ENCODE data around the gene PCA3. TPM values are rescaled to one million over a fixed set of nuclear protein-coding genes. Genes with fewer than 3 reads are reported as not detected.

The PCA3 gene
- total and polyA plus RNA-seq, 2 experiments from 2014 or later, result not detected

DNA sequence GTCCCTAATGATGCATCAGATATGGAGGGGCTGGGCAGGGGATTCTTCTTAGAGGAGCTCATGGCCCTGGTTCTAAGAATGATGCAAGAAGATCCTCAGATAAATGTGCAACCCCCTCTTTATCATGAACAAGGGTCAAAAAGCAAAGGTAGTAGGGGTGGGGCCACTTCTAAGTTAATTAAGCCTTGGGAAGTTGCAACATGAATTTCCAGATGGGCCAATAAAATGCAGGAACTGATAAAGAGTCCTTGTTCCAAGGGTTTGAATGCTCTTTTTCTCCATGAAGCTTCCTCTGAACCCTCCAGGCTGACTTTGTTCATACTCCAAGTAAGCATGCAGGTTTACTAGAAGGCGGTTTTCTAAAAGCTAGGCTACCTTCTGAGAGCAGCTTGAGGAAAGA is 25.6 kb downstream of the PCA3 start:
- DNase-seq (ENCODE audit: low read depth in 1 of 2, low spot score in 1 of 2), result no peak
- no peaks in the 10 kb centered on the region for H3K4me1 ChIP-seq (ENCODE audit: low read depth)
- no peaks in the 10 kb centered on the region for H3K9me3 ChIP-seq (ENCODE audit: low read depth)
- H3K4me3 ChIP-seq, result no peak overlapping the region
- H3K27ac ChIP-seq, result no peak overlapping the region
- no peaks in the 10 kb centered on the region for H3K27me3 ChIP-seq
- TF ChIP-seq, protein P1, sequence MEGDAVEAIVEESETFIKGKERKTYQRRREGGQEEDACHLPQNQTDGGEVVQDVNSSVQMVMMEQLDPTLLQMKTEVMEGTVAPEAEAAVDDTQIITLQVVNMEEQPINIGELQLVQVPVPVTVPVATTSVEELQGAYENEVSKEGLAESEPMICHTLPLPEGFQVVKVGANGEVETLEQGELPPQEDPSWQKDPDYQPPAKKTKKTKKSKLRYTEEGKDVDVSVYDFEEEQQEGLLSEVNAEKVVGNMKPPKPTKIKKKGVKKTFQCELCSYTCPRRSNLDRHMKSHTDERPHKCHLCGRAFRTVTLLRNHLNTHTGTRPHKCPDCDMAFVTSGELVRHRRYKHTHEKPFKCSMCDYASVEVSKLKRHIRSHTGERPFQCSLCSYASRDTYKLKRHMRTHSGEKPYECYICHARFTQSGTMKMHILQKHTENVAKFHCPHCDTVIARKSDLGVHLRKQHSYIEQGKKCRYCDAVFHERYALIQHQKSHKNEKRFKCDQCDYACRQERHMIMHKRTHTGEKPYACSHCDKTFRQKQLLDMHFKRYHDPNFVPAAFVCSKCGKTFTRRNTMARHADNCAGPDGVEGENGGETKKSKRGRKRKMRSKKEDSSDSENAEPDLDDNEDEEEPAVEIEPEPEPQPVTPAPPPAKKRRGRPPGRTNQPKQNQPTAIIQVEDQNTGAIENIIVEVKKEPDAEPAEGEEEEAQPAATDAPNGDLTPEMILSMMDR (IDR thresholded peaks at IDR 0.05; ENCODE audit: low read depth, low read length), result no peak
- H3K36me3 ChIP-seq, result no peaks in the 10 kb centered on the region

DNA sequence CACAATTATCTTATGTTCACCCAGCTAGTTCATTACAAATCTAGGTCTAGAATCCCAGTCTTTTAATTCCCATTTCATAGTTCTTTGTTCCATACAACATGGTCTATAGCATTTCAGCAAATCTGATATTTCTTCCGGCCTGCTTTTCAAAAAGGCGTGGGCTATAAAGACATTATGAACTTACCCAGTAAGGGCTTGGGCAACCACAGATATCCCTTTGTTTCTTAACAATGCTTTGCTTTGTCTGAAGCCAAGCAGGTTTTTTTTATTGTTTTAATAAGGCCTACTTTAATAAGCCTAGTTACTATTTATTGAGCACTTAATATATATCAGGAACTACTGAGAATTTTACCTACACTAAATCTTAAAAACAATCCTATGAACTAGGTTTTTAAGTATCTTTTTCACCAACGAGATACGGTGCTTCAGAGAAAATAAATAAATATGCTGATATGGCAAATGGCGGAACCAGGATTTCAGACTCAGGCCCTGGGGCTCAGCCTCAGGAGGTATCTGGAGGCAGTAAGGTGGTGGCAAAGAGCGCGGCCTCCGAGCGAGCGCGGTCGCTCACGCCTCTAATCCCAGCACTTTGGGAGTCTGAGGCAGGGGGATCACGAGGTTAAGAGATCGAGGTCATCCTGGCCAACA is 29.7 kb downstream of the PCA3 start:
- no peak overlapping the region for H3K27ac ChIP-seq
- no peaks in the 10 kb centered on the region for H3K9me3 ChIP-seq (ENCODE audit: low read depth)
- DNase-seq (ENCODE audit: low read depth in 1 of 2, low spot score in 1 of 2), result no peak
- no peak overlapping the region for H3K4me3 ChIP-seq
- no peaks in the 10 kb centered on the region for H3K4me1 ChIP-seq (ENCODE audit: low read depth)
- no peaks in the 10 kb centered on the region for H3K27me3 ChIP-seq
- no peaks in the 10 kb centered on the region for H3K36me3 ChIP-seq
- TF ChIP-seq, protein P1 (IDR thresholded peaks at IDR 0.05; ENCODE audit: low read depth, low read length), result no peak

DNA sequence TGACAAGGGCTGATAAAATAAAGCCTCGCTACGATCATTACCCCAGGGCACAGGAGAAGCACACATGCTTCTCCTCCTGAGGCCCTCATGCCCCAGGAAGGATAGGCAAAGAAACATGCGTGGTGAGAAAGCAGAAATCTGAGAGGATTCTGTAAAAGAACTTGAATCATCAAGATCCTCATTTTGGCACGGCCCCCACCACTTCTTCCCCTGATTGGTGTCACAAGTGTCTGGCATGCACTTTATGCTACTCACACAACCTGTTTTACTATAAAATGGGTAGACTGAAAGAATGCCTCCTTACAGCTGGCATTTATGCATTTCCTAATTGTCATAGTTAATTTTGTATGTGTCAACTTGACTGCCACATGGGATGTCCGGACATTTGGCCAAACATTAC is 32.1 kb downstream of the PCA3 start:
- Histone ChIP-seq H3K9me3 (ENCODE audit: low read depth) (no peaks in the 10 kb centered on the region), H3K27ac (no peak overlapping the region), H3K36me3 (no peaks in the 10 kb centered on the region), H3K27me3 (no peaks in the 10 kb centered on the region), H3K4me1 (ENCODE audit: low read depth) (no peaks in the 10 kb centered on the region), H3K4me3 (no peak overlapping the region)
- no peak for DNase-seq (ENCODE audit: low read depth in 1 of 2, low spot score in 1 of 2)
- TF ChIP-seq, protein P1 (IDR thresholded peaks at IDR 0.05; ENCODE audit: low read depth, low read length), result no peak

DNA sequence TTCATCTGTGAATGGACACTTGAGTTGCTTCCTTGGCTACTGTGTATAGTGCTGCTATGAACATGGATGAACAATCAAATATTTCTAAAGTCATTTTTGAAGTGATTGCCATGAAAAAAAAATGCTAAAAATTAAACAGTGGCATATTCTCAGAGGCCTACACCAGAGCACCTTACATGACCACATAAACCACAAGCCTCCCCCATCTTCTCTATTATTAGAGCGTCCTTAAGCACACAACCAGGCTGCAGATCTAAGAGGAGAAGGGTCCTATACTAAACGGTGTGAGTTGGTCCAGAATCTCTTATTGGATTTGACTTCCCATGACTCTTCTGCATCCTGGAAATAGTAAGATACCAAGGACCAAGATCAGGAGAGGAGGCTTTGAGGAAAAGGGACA is 34.3 kb downstream of the PCA3 start:
- Histone ChIP-seq H3K36me3 (no peaks in the 10 kb centered on the region), H3K4me3 (no peak overlapping the region), H3K27ac (no peak overlapping the region), H3K27me3 (no peaks in the 10 kb centered on the region), H3K9me3 (ENCODE audit: low read depth) (no peaks in the 10 kb centered on the region), H3K4me1 (ENCODE audit: low read depth) (peaks cover 8% of the 10 kb centered on the region)
- TF ChIP-seq, protein P1 (IDR thresholded peaks at IDR 0.05; ENCODE audit: low read depth, low read length), result no peak
- no peak for DNase-seq (ENCODE audit: low read depth in 1 of 2, low spot score in 1 of 2)

DNA sequence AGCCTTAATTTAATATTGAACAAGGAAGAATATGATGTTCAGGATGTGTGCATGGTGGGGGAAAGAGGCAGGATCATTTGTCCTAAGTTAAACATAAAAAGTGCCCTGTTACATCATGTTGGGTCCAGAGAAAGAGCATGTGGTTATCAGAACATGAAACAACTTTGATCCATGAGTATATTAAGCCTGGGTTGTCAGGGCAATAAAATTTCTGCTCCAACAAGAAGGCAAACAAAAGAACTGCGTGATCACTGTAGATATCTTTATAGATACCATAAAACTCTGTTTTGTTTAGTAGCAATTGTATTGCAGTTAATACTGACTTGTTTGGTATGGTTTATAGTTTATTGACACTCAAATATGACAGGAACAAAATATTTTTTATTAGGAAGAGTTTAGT is 35.2 kb downstream of the PCA3 start:
- TF ChIP-seq, protein P1 (IDR thresholded peaks at IDR 0.05; ENCODE audit: low read depth, low read length), result no peak
- no peak overlapping the region for H3K4me3 ChIP-seq
- peaks cover 10% of the 10 kb centered on the region for H3K4me1 ChIP-seq (ENCODE audit: low read depth)
- H3K27me3 ChIP-seq, result no peaks in the 10 kb centered on the region
- no peaks in the 10 kb centered on the region for H3K9me3 ChIP-seq (ENCODE audit: low read depth)
- no peaks in the 10 kb centered on the region for H3K36me3 ChIP-seq
- no peak for DNase-seq (ENCODE audit: low read depth in 1 of 2, low spot score in 1 of 2)
- H3K27ac ChIP-seq, result no peak overlapping the region

Measured in cardiac muscle cell (in vitro differentiated cells and primary cell).